Hematopoietic multipotent progenitor cell (in vitro differentiated cells): Measurements from ENCODE around the gene C15orf40. TPM values are rescaled to one million over a fixed set of nuclear protein-coding genes. Genes with fewer than 3 reads are reported as not detected.
"Not testable (repeated sequence)": the region's sequence is repeated elsewhere in the genome, so short reads cannot be mapped to it uniquely, and the experiment has no call there.

Experiments
- DNase-seq, 3 donors: peaks; one replicate each; pipeline ENCODE4 v3.0.0-alpha.2; 2011 to 2015; ENCODE audit warnings: low read depth in 2 of 3, low spot score in 2 of 3
- total RNA-seq: library from RNA; depleted of rRNA; stranded (reverse); fragments of >200 nt; gene quantifications from one replicate; pipeline ENCODE4 v1.2.3, GENCODE V29; 2012

The C15orf40 gene
- total RNA-seq = 13.2 TPM

DNA sequence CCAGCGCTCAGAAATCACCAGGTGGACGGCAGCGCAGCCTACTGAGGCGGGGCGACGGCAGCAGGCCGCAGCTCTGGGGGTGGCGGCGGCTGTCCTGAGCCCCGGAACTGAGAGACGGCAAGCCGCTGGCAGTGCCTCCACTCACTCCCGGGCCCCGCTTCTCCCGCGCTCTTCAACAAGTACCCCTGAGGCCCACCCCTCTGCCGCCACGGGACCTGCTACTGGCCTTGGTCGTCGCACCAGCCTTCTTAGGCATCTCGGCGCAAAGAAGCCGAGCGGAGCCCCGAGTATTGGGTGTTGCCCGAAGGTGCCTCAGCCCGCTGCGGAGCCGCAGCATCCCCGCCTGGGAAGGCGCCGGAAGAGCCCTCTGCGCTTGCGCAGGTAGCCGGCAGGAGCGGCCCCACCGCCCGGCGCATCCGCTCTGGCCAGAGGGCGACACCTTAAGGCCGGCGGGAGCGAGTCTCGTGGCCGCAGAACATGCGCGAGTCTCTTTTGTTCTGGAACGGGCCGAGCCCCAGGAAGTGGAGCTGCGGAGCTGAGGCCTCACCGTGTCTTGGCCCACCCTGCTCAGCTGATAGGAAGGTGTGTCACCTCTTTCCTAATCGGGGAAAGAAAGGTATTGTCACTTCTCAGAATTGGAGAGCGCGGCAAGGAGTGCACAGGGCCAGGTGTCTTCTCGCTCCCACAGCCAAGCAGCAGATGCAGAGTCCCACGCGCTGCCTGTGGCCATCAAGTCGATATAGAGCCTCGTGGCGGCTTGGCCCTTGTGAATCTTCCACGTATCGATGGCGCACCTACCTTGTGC, at the start of gene C15orf40:
C15orf40 (minus strand) TSS at position 369 of the 805 bp plus-strand sequence; CDS start at position 337, 32 bp downstream.
- DNase-seq = peak; percentile 69 to 89 (median 89)

DNA sequence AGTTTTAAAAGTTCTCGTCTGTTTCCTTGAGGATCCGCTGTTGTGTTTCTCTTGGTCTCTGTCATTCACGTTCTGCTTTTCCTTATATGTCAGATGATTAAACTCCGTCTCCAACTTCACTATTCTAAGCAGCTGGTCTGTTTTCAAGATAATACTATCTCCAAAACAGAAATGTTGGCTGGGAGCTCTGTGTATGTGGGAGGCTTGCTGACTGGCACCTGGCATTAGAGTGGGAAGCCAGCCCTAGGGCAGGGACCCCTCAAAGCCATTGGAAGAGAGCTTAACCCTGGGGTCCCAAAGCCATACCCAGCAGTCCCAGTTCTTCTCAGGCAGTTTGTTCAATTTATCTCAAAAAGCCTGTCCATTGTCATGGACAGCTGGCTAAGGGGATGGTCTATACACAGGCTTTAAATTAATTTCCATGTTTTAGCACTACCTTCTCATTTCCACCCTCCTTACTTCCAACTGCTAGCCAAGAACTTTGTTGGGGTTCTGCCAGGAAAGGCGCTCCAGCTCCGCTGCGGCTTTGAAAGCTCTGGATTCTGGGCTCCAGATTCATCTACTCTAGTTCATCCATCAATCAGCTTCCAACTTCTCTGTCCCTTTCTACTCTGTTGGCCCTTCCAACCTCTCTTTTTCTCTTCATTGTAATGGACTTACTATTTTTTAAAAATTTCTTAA, 46.4 kb upstream of the C15orf40 start:
- DNase-seq = no peak

DNA sequence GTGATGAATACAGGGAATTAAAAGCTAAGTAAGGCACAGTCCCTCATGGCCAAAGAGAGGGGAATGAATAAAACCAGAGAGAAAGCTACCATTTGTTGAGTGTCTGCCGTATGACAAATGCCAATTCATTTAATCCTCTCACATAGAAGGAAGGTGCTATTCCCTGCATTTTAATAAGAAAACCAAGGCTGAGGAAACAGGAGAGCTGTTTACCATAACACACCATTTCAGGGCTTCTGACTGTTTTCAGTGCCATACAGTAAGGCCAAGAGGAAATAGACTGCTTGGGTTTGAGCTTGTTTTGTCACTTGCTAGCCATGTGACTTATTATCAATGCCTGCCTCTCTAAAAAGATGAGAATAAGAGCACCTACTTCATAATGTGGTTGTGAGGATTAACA, 45.6 kb upstream of the C15orf40 start:
- DNase-seq = no peak

DNA sequence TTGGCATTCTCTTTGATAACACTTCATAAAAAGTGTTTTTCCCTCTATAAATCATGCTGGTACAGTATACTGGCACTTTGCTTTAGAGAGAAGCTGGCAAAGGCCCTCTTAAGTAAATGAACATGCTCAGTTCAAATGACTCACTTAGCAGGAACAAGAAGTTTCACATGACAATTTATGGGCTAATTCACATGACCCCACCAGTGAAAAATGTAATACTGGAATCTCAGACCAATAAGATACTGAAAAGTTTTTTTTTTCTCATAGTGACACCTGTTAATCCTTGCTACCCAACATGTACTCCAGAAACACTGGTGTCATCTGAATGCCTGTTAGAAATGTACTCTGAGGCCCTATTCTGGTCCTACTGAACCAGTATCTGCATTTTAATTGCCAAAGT, 41.7 kb upstream of the C15orf40 start:
- DNase-seq = peak in 1 of 3 donors; percentile 43

DNA sequence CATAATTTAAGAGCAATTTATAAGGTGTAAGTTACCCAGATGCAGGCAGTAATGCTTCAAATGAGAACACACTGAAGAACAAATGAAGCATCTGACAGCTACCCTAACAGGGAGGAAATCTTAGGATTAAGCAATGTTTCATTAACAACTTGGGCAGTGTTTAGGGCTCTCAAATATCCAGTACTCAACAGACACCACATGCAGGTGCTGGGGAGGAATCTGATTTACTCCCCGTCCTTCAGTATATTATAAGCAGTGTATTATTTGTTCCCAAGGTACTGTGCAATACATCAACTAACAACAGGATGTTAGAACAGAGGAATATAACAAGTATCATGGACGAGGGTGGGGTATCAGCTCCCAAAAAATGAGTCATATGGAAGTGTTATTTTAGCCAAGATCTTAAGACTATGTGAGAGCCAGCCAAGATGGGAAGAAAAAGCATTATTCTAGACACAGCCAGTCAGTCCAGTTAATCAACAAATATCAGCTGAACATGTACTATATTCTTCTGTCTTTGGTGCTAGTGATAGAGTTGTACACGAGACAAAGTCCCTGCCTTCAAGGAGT, 35.2 kb upstream of the C15orf40 start:
- DNase-seq = no peak

DNA sequence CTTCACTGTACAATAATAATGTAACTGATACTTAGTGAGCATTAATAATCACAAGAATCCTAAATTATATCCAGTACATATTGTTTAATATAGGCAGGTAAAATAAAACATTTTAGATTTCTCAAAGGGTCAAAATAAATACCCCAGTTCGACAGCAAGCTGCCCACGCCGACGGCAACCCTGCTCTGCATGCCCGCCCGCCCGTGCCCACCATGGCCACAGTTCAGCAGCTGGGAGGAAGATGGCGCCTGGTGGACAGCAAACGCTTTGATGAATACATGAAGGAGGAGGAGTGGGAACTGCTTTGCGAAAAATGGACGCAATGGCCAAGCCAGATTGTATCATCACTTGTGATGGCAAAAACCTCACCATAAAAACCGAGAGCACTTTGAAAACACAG, 32.7 kb upstream of the C15orf40 start:
- no peak for DNase-seq

DNA sequence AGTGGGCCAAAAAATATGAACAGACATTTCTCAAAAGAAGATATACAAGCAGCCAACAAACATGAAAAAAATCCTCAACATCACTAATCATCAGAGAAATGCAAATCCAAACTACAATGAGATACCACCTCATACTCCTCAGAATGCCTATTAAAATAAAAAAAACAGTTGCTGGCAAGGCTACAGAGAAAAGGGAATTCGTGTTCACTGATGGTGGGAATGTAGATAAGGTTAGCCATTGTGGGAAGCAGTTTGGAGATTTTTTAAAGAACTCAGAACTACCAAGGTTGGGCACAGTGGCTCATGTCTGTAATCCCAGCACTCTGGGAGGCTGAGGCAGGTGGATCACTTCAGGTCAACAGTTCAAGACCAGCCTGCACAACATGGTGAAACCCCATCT, 27.8 kb upstream of the C15orf40 start:
- no peak for DNase-seq

DNA sequence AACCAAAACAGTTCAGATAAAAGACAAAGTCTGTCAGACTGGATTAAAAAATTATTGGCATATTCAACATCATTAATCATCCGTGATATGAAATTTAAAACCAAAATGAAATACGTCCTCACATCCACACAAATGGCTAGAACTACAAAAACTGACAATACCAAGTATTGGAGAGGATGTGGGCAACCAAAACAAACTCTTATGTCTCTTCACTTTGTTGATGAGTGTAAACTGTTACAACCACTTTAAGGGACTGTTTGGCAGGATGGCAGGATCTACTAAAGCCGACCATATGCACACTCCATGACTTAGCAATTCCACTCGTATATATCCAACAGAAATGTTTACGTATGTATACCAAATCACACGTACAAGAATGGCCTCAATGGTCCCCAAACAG, 24.8 kb upstream of the C15orf40 start:
- DNase-seq = no peak

DNA sequence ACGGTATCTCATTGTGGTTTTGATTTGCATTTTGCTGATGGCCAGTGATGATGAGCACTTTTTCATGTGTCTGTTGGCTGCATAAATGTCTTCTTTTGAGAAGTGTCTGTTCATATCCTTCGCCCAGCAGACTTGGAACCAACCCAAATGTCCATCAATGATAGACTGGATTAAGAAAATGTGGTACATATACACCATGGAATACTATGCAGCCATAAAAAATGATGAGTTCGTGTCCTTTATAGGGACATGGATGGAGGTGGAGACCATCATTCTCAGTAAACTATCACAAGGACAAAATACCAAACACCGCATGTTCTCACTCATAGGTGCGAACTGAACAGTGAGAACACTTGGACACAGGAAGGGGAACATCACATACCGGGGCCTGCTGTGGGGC, 19.8 kb upstream of the C15orf40 start:
- DNase-seq = not testable (repeated sequence)

DNA sequence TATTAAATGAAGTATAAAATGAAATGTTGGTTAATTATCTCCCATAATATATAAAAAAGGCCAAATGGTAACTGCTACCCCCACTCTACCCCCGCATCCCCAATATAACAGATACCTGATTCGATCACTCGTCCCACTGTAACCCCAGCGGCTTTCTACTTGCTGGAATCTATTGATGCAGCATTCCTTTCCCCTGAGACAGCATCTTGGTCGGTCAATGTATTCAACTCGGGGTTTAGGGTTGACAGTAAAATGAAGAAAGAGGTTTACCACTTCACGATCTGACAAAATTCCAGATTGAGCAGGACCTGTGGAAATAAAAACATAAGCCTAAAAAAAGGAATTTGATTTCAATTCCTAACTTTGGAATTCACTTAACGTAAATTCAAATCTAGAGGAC, 18.6 kb upstream of the C15orf40 start:
- no peak for DNase-seq

DNA sequence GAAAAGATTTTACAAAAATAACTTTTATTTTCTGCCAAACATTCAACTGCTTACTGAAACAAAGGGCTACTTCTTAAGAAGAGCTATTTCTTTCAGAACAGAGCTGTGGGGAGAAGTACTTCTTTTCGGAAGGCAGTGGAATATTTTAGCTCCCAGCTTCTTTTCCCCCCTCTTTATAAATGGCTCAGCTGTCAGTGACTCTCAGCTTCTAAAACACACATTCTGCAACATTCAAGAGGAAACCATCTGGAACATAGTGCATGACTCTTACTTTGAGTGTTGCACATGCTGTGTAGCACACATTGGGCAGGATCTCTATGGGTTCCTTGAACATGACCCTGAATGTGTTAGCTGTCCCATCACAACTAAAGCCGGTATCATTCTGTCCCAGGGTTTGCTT, 7.0 kb upstream of the C15orf40 start:
- DNase-seq = no peak

DNA sequence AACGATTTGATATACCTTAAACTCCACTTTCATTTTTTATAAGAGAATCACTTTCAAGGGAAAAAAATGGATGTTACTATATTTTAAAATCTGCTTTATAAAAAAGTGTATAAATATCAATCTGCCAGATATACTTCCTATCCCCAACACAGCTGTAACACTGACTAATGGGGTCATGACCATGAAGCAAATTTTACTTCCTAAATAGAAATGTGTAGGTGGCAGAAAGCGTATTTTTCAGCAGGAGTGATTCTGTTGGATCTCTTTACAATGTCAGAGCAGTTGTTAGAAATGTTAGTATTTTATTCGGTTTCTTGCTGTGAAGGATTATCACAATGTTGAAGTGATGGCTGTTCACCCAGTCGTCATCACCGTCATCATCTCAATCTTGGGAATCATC, 5.5 kb upstream of the C15orf40 start:
- no peak for DNase-seq

DNA sequence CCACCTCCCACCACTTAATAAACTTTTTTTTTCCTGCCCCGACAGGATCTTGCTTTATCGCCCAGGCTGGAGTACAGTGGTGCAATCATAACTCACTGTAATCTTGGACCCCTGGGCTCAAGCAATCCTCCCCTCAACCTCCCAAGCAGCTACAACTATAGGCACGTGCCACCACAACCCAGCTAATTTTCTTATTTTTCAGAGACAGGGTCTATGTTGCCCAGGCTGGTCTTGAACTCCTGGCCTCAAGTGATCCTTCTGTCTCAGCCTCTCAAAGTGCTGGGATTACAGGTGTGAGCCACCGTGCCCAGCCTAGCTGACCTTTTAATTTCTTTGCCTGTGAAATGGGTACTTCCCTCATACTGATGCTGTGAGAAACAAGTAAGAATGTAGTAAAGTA, 3.9 kb upstream of the C15orf40 start:
- no peak for DNase-seq

DNA sequence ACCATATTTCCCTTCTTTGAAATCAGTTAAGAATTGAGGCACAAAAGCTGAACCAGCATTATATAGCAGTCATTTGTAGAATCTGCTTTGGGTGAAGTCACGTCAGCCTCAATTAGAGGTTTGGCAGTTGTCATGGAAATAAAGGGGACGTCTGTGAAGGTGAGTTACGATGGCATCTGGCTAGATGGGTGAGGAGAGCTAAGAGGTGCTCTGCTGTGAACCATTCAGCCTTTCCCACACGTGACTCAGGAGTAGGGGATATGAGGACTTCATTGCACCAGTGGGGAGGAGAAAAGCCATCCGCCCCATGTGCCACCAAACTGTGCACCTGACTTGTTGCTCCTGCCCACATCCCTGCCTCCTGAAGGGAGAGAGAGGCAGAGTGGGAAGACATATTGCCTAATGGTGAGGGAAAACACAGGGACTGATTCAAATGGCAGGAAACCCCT, 2.8 kb upstream of the C15orf40 start:
- no peak for DNase-seq

DNA sequence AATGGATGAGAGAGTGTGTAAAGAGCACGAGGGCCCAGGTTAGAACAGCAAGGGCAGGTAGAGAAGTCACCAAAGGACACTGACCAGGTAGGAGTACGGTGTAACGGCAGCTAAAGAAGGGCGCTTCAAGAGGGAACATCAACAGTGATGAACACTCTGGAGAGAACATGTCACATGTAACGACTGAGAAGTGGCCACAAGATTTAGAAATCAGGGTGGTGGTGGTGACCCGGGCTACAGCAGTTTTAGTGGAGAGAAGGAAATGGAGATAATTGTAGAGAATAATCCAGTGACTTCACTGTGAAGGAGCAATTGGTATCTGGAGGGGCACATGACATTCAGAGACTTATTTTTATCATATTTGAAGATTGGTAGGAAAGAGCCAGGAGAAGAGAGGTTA, 1.2 kb upstream of the C15orf40 start:
- no peak for DNase-seq

DNA sequence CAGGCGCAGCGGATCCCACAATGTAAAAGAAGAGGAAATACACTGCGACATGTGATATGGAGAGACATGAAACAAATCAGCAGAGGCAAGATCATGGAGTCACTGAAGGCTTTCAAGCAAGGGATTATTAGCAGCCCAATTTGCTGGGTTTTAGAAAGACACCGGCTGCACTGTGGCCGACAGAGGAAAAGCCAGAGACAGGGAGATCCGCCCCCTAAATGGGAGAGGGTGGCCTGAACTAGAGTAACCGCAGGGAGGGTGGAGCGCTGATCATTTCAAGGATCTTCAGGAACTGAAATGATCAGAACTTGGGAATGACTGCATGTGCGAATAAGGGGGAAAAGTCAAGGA, 612 bp upstream of the C15orf40 start:
- DNase-seq = no peak

DNA sequence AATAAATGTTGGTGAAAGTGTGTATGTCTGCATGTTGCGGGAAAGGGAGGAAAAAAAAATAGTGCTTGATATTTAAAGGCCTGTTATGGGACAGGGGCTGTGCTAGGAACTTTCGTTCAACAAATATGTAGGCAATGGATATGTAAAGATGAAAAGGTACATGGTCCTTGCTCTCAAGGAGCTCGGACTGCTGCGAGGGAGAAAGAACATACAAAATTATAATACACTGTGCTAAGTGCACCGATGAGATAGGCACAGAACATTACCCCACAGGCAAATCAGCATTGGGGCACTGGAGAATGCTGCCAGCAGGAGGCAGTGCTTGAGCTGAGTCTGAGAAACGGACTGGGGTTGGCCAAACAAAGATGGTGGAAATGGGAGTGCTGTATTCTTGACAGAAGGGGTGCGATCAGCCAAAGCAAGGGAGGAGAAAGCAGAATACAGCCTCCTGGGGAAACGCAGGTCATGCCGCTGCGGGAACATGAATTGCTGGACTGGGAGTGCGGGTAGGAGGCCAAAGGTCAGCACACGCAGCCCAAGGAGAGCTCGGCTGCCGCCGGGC, 649 bp downstream of the C15orf40 start:
- peak; percentile 44 to 90 (median 81) for DNase-seq

DNA sequence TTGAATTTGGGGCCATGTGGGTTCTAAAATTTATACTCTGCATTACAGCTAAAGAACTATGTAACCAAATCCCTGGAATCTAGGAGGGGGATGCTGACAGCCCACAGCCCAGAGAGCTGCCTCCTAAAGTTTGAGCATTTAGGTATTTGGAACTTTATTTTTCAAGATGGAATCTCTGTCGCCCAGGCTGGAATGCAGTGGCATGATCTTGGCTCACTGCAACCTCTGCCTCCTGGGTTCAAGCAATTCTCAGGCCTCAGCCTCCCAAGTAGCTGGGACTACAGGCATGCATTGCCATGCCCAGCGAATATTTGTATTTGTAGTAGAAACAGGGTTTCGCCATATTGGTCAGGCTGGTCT, 10.8 kb downstream of the C15orf40 start:
- DNase-seq = not testable (repeated sequence)

DNA sequence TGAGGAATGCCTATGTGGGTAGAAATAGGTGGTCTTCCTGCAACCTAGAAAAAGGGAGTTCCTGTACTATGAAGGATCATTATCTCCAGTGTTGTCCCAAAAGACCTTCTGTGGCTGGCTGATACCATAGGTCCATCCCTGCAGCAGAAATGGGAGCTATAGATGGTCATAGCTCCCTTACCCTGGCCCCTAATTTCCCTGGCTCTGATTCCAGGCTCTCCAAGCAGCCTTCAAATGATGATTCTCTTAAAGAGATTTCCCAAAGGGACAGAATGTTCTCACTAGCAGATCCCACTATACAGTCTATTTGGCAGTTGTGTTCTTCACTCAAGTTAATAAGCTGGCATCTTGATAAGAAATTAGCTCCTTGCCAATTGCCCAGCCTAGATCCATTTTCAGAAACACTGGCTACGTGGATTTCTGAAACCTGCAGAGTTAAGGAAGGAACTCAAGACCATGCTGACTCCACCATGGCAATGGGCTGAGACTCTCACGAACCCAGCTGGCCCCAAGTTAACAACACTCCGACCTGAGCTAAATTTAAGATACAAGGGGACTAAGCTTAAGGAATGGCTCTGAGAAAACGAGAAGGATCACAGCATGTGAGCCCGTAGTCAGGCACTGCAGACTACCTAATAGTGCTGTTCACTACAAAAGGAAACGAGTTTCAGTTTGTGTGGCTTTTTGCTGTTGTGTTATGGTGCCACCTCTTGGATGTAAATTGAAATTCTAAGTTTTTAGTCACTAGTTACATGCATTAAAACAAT, 11.4 kb downstream of the C15orf40 start:
- DNase-seq = peak; percentile 11 to 83 (median 62)

DNA sequence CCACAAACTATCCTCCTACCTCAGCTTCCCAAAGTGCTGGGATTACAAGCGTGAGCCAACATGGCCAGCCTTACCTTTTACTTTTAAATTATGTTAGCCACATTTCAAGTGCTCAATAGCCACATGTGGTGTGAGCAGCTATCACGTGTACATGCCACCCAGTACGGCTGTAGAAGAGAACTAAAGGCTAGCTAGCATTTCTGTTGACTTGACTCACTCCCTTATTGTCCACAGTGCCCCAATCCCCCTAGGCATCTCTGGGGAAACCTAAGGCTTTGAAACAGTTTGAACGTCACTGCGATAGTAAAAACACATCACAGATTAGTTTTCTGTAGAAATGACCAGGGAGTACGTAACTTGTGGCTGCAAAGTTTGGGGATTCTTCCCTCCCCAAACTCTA, 12.0 kb downstream of the C15orf40 start:
- DNase-seq = no peak

DNA sequence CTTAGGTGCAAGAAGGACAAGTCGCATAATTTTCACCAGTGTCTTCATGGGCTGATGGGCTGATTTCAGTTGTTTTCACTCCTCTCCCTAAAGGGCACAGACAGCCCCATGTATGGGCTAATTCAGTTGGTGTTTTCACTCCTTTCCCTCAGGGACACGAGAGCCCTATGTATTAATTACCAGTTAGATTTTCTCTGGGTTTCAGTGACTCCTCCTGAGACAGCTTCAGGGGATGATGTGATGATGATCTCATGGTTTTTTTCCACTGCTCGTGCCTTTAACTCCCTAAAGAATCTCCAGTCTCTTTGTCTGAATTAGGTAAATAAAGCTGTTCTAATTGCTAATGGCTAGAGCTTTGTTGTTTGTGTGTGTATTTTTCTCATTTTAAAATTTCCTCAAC, 15.5 kb downstream of the C15orf40 start:
- DNase-seq = no peak
